ENCODE data around the gene CNKSR3.

The CNKSR3 gene

DNA sequence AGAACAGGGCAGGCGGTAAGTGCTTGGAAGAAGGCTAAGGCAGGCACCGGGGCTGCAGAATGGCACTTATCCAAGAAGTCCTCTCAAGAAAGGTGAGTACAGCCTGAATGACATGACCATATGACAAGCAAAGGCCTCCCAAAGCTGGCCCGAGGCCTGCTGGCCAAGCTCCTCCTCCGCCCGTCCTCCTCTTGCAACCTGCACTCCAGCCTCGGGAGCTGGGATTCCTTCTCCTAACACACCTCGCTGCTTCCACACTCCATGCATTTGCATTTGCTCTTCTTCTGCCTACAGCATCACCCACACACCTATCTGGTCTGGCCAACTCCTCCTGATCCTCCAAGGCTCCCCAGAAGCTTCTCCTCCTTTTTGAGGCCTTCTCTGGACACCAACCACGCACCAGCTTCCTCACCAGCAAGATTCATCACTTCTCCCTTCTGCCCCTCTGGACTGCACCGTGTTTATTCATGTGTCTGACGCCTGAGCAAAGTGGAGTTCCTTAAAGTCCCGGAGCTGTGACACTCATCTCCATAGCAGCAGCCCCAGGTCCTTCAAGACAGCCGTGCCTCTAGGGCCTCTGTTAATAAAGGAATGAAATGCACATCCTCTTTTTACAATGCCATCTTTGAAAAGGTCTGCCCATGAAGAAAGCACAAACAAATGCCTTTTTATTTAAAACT, 32.3 kb downstream of the CNKSR3 start:
- DNase-seq = no peak

GRCh38 chr6:154476494-154476893, 34.0 kb downstream of the CNKSR3 start:
- DNase-seq = no peak

DNA sequence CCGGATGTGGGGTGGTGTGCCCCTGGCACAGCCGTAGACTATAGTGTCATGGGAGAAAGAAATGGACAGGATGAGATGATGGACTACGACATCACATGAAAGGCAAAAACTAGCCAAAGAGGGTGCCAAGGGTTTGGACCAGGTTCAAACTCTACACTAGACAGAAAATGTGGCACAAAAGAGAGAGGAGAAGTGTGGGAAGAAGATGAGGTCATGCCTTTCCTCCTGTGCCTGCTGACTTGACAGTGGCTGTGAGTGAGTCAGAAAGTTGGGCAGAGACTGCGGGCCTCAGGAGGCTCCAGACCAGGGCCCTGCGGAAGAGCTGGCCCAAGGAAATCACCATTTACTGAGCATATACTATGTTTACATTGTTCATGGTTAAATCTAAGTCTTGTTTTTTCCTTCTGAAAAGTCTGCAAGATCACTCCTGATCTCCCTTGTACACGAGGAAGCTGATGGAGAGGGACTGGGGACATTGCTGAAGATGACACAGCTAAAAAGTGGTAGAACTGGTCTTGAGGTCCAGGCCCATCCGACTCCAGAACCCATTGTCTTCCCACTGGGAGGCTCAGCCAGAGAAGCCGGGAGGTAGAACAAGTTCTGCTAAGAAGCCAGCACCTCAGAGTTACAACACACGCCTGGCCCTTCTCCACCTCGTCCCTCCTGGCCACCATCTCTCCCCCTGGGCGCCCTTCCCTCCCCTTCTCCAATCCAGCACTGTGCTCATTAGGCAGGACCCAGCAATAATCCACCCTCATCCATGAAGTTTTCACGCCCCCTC, 35.6 kb downstream of the CNKSR3 start:
- no peak for DNase-seq

- DNase-seq = no peak
Observed at GRCh38 chr6:154473324-154473723, 37.2 kb downstream of the CNKSR3 start.

GRCh38 chr6:154471609-154472362, 38.7 kb downstream of the CNKSR3 start:
- DNase-seq = no peak

DNA sequence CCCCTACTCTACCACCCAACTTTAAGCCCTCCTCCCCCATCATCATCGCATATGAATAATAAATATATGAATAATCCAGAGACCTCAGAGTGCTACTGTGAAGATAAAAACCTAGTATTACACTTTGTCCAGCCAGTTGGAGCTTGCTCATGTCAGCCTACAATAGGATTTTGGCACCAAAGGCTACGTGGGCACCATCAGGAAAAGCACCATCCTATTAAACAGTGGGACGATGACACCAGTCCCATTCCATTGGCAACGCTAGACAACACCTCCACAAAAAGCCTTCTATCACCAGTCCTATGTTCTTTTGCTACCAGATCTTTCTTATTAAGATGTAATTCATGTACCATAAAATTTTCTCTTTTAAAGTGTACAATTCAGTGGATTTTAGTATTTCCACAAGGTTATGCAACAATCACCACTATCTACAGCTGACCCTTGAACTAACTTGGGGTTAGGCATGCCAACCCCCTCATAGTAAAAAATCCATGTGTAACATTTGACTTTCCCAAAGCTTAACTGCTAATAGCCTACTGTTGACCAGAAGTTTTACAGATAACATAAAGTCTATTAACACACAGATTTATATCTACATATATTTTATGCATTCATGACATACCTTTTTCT, 41.1 kb downstream of the CNKSR3 start:
- no peak for DNase-seq

DNA sequence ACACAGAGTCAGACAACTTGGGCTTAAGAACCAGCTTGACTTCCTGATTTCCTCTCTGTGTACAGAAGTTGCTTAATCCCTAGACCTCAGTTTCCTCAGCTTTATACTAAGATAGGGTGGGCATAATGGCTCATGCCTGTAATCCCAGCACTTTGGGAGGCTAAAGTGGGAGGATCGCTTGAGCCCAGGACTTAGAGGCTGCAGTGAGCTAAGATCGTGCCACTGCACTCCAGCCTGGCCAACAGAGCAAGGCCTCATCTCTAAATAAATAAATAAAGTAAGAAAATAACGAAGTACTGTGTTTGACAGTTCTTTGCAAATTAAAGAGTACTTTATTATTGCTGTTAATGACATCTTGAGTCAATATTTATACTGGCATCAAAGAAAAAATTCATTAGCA, 41.7 kb downstream of the CNKSR3 start:
- no peak for DNase-seq

GRCh38 chr6:154466971-154467679, 43.4 kb downstream of the CNKSR3 start:
- no peak for DNase-seq

GRCh38 chr6:154466139-154466538, 44.3 kb downstream of the CNKSR3 start:
- DNase-seq = no peak

DNA sequence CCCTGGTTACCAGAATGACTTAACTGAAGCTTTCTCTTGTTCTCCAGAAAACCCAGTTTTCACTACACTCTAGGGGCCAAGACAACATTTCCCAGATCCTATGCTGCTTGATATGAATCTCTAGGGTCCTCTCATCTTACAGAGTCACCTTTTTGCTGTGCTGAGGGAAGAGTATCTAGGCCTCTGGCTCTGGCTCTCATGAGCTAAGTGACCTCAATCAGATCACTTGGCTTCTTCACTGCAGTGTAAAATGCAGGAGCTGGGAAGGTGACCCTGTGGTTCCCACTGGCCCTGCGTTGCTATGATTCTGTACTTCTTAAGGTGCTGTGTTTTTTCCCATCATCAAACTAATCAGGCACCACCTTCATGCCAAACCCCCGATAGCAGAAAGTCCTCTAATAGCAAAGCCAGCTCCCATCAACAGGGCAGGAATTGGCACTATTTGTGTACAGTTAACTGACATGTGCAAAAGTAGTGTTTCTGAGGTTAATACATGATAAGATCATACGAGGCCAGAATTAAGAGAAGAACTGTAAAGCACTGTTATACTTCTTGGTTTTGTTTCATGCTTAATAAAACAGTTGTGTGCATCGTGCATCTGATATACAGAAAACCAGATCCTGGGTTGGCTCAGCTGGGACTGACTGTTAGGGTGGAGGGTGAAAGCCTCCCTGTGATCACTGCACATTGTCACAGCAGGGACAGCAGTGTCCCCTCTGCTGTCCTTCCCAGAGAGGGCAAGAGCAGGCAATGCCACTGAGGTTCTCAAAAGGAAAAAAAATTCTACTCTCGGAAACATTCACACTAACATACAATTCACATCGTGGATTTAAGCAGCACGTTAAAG, 46.7 kb downstream of the CNKSR3 start:
- DNase-seq = no peak

DNA sequence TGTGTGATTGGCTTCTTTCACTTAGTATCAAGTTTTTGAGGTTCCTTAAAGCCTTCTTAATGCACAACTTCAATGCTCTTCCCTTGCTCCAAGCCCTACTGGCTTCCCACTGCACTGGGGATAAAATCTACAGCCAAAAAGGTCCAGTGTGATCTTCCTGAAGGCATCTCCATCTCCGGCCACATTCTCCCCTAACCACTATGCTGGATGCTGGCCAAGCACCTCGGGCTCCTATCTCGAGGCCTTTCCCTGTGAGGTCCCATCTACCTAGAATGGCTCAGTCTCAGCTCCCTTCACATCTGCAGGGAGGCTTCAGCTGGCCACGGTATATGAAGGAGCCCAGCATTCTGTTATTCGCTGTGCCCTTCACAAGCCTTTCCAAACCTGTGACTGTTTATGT, 48.1 kb downstream of the CNKSR3 start:
- DNase-seq = no peak

DNA sequence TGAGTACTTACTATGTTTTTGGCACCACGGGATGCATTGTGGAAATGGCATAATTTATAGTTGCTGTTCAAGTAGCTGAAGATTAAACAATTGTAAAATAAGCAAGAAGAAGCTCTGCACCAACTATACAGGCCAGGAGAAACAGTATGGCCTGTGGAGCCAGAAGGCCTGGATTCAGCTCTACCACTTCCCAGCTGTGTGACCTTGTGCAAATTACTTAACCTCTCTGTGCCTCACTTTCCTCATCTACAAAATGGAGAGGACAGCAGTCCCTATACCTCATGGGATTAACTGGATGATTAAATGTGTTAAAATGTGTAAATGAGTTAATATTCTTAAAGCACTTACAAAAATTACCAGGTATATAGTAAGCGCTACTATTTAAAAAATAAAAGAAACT, 49.1 kb downstream of the CNKSR3 start:
- DNase-seq = no peak

DNA sequence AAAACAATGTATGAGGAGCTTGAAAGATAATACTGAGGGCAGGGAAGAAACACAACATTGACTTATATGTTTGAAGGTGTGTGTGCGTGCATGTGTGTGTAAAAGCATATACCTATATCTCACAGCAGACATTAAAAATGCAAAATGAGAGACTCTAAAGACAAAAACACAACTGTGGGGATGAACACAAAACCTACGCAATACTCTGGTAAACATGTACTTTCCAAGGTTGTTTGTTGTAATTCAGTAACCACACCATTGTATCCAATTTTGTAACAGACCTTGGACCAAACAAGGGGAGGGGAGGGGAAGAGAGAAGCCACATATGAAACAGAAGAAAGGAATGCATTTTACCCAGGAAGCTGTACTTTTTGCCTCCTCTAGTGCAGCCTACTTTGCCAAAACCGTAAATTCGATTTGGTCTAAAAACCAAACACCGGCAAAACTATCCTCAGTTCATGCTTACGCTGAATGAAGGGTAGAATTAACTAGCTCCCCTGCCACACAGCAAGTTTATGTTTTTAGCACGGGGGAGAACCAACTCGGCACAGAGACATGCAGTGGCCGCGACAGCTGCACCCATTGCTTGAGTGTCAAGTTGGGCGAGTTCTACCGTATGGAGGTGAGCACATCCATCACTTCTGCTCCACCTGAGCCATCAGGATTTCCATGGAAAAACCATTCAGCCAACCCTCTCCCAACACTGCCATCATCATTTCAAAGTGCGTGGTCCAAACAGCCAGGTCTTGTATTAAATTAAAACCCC, 50.0 kb downstream of the CNKSR3 start:
- DNase-seq = no peak

- no peak for DNase-seq
Observed at GRCh38 chr6:154459513-154459912, 51.0 kb downstream of the CNKSR3 start.

- DNase-seq = no peak
Observed at GRCh38 chr6:154458565-154459470, 51.7 kb downstream of the CNKSR3 start.

- DNase-seq = no peak
Observed at GRCh38 chr6:154457881-154458284, 52.6 kb downstream of the CNKSR3 start.

- no peak for DNase-seq
Observed at GRCh38 chr6:154457046-154457713, 53.3 kb downstream of the CNKSR3 start.

GRCh38 chr6:154453329-154453728, 57.2 kb downstream of the CNKSR3 start:
- no peak for DNase-seq

DNA sequence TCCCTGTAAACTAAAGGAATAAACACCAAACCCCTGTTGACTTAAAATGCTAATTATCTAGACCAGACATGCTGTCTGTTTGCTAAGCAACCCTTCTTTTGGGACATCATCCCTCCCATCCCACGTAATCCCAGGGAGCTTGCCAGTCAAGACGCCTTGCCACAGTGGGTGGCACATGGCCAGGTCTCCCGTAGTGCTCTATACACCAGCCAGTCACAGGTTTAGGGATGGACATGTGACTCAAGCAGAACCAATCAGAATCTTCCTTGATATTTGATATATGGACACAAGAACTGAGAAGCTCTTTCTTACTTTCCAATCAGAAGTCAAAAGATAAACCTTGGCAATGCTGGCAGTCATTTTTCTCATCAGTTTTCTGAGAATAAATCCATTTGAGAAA, 60.0 kb downstream of the CNKSR3 start:
- DNase-seq = no peak

Measured in CD4-positive, alpha-beta T cell treated with Interleukin-17A for 1 hour (primary cell).